Uterus (tissue), 4 donors: ENCODE results near the gene FOXC2. TPM values are rescaled to one million over a fixed set of nuclear protein-coding genes. Genes with fewer than 3 reads are reported as not detected.

Source experiments
- DNase-seq, 2 donors: peaks; one replicate each; pipeline ENCODE4 v3.0.0-alpha.2; 2019 to 2020
- H3K27ac ChIP-seq, 2 donors: fragments of 200-600 bp; sonication (generic); 1 replicate in 1 of 2; 2 replicates in 1 of 2; pipeline ENCODE4 v1.5.1; 2016 to 2018
- H3K27me3 ChIP-seq, 2 donors: fragments of 200-600 bp; sonication (generic); one replicate each; pipeline ENCODE4 v1.5.1; 2018 to 2019; ENCODE audit warnings: control low read depth in 1 of 2
- H3K36me3 ChIP-seq, 2 donors: fragments of 200-600 bp; sonication (generic); one replicate each; pipeline ENCODE4 v1.5.1; 2019; ENCODE audit warnings: control low read depth in 1 of 2
- H3K4me1 ChIP-seq, 2 donors: fragments of 200-600 bp; sonication (generic); one replicate each; pipeline ENCODE4 v1.5.1; 2018 to 2019; ENCODE audit warnings: control low read depth in 1 of 2
- H3K4me3 ChIP-seq, 2 donors: fragments of 200-600 bp; sonication (generic); 1 replicate in 1 of 2; 2 replicates in 1 of 2; pipeline ENCODE4 v1.5.1; 2018 to 2019; ENCODE audit warnings: mild to moderate bottlenecking in 1 of 2
- H3K9me3 ChIP-seq, 2 donors: fragments of 200-600 bp; sonication (generic); one replicate each; pipeline ENCODE4 v1.5.1; 2019; ENCODE audit warnings: control low read depth in 1 of 2
- POLR2A ChIP-seq, 2 donors: fragments of 450-650 bp; IDR thresholded peaks; one replicate each; pipeline ENCODE4 v1.6.1; 2016; ENCODE audit warnings: antibody characterized with exemption in 2 of 2, mild to moderate bottlenecking in 1 of 2, moderate library complexity in 1 of 2
- intact Hi-C: fragments of 100-400 bp; cut with DNase I; formaldehyde crosslinking; loops from one replicate; pipeline ENCODE4 v1.15.1; 2023; ENCODE audit warnings: low total_unique reads
- total RNA-seq, 4 donors: library from RNA; depleted of rRNA in 3 of 4; stranded (reverse); fragments of >200 nt in 3 of 4; gene quantifications; one replicate each; pipeline versions ENCODE4 v1.1.0 to v1.2.4, GENCODE V29; 2014 to 2023
- TF ChIP-seq, protein P1 (sequence below), 4 experiments: fragments of 200-600 bp in 2 of 4; fragments of 450-650 bp in 2 of 4; sonication (generic) in 2 of 4; IDR thresholded peaks; one replicate each; pipeline ENCODE4 v1.5.1; 2016 to 2019; ENCODE audit warnings: antibody characterized with exemption in 4 of 4, mild to moderate bottlenecking in 2 of 4, moderate library complexity in 1 of 4
- donor health status: DM: yes; HTN: yes; CAD: no.

FOXC2 gene
- total RNA-seq, 4 donors from 2014 or later: 0.21 to 2.6 TPM; not detected in 2

- DNase-seq: no peak
- H3K27ac ChIP-seq: no peak overlapping the region
- no peaks in the 10 kb centered on the region for H3K9me3 ChIP-seq
- no peak overlapping the region for H3K4me3 ChIP-seq
- no peaks in the 10 kb centered on the region for H3K4me1 ChIP-seq
- TF ChIP-seq POLR2A (IDR thresholded peaks at IDR 0.05): no peak
- TF ChIP-seq, protein P1, sequence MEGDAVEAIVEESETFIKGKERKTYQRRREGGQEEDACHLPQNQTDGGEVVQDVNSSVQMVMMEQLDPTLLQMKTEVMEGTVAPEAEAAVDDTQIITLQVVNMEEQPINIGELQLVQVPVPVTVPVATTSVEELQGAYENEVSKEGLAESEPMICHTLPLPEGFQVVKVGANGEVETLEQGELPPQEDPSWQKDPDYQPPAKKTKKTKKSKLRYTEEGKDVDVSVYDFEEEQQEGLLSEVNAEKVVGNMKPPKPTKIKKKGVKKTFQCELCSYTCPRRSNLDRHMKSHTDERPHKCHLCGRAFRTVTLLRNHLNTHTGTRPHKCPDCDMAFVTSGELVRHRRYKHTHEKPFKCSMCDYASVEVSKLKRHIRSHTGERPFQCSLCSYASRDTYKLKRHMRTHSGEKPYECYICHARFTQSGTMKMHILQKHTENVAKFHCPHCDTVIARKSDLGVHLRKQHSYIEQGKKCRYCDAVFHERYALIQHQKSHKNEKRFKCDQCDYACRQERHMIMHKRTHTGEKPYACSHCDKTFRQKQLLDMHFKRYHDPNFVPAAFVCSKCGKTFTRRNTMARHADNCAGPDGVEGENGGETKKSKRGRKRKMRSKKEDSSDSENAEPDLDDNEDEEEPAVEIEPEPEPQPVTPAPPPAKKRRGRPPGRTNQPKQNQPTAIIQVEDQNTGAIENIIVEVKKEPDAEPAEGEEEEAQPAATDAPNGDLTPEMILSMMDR (IDR thresholded peaks at IDR 0.05): no peak
- H3K36me3 ChIP-seq: no peaks in the 10 kb centered on the region
- no peaks in the 10 kb centered on the region for H3K27me3 ChIP-seq
- intact Hi-C loops: no loop called here
Measured at GRCh38 chr16:86550281-86550680, 16.3 kb upstream of the FOXC2 start.

DNA sequence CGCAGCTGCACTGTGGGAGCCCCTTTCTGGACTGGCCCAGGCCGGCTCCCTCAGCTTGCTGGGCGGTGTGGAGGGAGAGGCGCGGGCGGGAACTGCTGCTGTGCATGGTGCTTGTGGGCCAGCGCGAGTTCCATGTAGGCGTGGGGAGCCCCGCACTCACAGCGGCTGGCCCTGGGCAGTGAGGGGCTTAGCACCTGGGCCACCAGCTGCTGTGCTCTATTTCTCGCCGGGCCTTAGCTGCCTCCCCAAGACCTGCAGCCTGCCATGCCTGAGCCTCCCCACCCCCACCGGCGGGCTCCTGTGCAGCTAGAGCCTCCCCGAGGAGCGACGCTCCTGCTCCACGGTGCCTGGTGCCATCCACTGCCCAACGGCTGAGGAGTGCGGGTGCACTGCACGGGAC, 13.3 kb upstream of the FOXC2 start:
- TF ChIP-seq, protein P1 (IDR thresholded peaks at IDR 0.05): no peak
- TF ChIP-seq POLR2A (IDR thresholded peaks at IDR 0.05): no peak
- intact Hi-C loops: no loop called here
- no peaks in the 10 kb centered on the region for H3K36me3 ChIP-seq
- H3K4me3 ChIP-seq: no peak overlapping the region
- no peak overlapping the region for H3K27ac ChIP-seq
- H3K4me1 ChIP-seq: no peaks in the 10 kb centered on the region
- no peak for DNase-seq
- H3K27me3 ChIP-seq: no peaks in the 10 kb centered on the region
- no peaks in the 10 kb centered on the region for H3K9me3 ChIP-seq

GRCh38 chr16:86554599-86554916, 12.1 kb upstream of the FOXC2 start:
- Histone ChIP-seq H3K4me1 (no peaks in the 10 kb centered on the region), H3K36me3 (no peaks in the 10 kb centered on the region), H3K4me3 (peak overlapping the region; percentile 92 to 93), H3K27me3 (no peaks in the 10 kb centered on the region), H3K27ac (peak overlapping the region; percentile 83 to 91), H3K9me3 (no peaks in the 10 kb centered on the region)
- DNase-seq: no peak
- TF ChIP-seq POLR2A (IDR thresholded peaks at IDR 0.05): no peak
- TF ChIP-seq, protein P1 (IDR thresholded peaks at IDR 0.05): no peak
- intact Hi-C loops: no loop called here

DNA sequence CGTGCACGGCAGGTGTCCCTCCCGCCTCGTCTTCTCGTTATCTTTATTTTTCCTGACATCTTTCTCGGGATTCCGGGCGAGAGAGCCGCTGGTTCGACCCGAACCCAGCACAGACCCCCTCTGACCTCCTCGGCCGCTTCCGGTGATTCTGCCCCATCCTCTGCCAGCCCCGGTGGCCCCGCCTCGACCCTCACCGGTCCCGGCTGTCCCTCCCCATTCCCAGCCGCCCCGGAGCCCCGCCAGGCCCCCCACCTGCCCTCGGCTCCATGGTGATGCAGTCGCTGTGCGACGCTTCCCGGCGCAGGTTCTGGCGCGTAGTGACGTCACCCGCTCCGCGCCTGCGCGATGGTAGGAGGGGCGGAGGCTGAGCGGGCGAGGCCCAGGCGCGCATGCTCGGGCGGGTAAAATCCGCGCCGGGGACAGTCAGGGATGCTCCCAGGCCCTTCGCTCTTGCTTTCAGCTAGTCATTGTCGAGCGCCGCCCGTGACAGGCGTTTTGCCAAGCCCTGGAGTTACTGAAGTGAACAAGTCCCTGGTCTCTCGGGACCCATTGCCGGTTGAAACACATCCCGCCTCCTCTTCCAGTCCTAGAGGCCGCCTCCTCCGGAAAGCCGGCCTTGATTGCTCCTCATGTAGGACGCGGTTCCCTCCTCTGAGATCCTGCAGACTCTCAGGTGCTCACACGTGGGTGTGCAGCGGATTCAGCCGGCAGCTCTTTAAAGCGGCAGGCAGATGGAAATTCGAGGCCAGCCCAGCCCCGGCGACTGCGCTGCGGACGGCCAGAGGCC, 11.5 kb upstream of the FOXC2 start, which contains the start of gene MTHFSD:
Gene MTHFSD, minus strand, starts transcription at position 319 of the 787 bp plus-strand sequence. Its CDS starts 51 bp downstream, at position 268.
- no peaks in the 10 kb centered on the region for H3K27me3 ChIP-seq
- intact Hi-C loops: no loop called here

DNA sequence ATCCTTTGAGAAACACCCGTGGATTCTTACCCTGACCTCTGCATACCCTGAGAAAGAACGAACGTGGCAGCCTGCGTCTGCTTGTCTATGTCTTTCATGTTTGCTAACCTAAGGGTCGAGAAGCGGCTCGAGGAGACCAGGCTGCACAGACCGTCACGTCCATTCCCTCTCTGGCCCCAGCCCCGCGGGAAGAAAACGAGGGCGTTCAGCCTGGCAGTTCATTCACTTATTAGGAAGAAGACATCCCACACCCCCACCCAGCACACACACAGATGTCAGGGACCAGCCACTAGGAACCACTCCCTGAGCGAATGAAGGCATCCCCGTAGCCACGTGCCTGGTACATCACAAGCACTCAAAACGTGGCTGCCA, 10.9 kb upstream of the FOXC2 start:
- no peaks in the 10 kb centered on the region for H3K36me3 ChIP-seq
- peak overlapping the region; percentile 83 to 91 for H3K27ac ChIP-seq
- H3K27me3 ChIP-seq: no peaks in the 10 kb centered on the region
- H3K4me1 ChIP-seq: no peaks in the 10 kb centered on the region
- no peak for TF ChIP-seq POLR2A (IDR thresholded peaks at IDR 0.05)
- TF ChIP-seq, protein P1 (IDR thresholded peaks at IDR 0.05): no peak
- H3K4me3 ChIP-seq: peak overlapping the region; percentile 92 to 93
- intact Hi-C loops: no loop called here
- no peak for DNase-seq
- no peaks in the 10 kb centered on the region for H3K9me3 ChIP-seq

More for the DNA sequence above, 11.5 kb upstream of the FOXC2 start, which contains the start of gene MTHFSD:
- DNase-seq: peak; percentile 90 to 96
- Histone ChIP-seq H3K4me1 (no peaks in the 10 kb centered on the region), H3K4me3 (peak within 1 kb of the TSS; percentile 92 to 93), H3K9me3 (no peaks in the 10 kb centered on the region), H3K27ac (peak within 1 kb of the TSS; percentile 83 to 91), H3K36me3 (no peaks in the 10 kb centered on the region)
- TF ChIP-seq POLR2A (IDR thresholded peaks at IDR 0.05): peak; percentile 63 to 76
- TF ChIP-seq, protein P1 (IDR thresholded peaks at IDR 0.05): peak in 1 of 4 experiments; percentile 42
